GM12891 (cell line): ENCODE results near the gene C12orf57.

Experiments
- PAX5 ChIP-seq: IDR thresholded peaks from 2 replicates; pipeline ENCODE4 v1.6.1; 2011; ENCODE audit warnings: low read length, moderate library complexity, mild to moderate bottlenecking; ENCODE audit not compliant: insufficient read depth, severe bottlenecking
- POLR2A ChIP-seq: IDR thresholded peaks from 2 replicates; pipeline ENCODE4 v1.6.1; 2011; ENCODE audit warnings: low read depth, low read length, control low read depth
- POLR2AphosphoS5 ChIP-seq: IDR thresholded peaks from 2 replicates; pipeline ENCODE4 v1.6.1; 2011; ENCODE audit warnings: low read depth, low read length, control low read depth
- POU2F2 ChIP-seq: IDR thresholded peaks from 2 replicates; pipeline ENCODE4 v1.6.1; 2011; ENCODE audit warnings: low read depth, mild to moderate bottlenecking, control low read depth, low read length, moderate library complexity
- SPI1 ChIP-seq: IDR thresholded peaks from 2 replicates; pipeline ENCODE4 v1.6.1; 2011; ENCODE audit warnings: low read depth, low read length, control low read depth
- TAF1 ChIP-seq: IDR thresholded peaks from 2 replicates; pipeline ENCODE4 v1.6.1; 2011; ENCODE audit warnings: low read depth, low read length, control low read depth

GRCh38 chr12:6943389-6943721 is 467 bp upstream of the C12orf57 start:
- TF ChIP-seq POLR2A (no peak), TAF1 (no peak), SPI1 (no peak), POLR2AphosphoS5 (no peak), POU2F2 (peak; percentile 51; the same call in 1 of the 2 replicates), PAX5 (no peak)
